GM11168 (cell line): ENCODE data around the gene LAMA2.

Experiments
- in situ Hi-C: fragments of 300-500 bp; cut with MboI; formaldehyde crosslinking; loops from one replicate; pipeline ENCODE4 v1.12.0; 2022; ENCODE audit warnings: low sequenced_read_pairs; ENCODE audit not compliant: unreplicated experiment

LAMA2 gene

DNA sequence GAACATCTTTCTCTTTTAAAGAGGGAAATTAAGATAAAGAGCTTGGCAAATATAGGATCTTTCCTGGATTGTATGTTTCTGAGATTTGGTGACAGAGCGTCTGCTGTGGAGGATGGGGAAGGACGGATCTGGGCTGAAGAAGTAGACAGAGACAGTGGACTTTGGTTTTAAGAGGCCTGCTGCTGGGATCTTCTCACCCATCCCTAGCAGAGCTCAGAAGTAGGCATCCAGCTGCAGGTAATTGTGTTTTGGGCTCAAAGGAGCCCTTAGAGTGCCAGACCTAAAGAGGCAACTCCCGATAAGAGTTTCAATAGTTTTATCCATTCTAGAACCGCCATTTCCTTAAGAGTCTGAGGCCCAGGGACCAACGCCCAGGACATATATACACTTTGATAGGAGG is 20.8 kb downstream of the LAMA2 start:
- in situ Hi-C loops, result no loop called here

DNA sequence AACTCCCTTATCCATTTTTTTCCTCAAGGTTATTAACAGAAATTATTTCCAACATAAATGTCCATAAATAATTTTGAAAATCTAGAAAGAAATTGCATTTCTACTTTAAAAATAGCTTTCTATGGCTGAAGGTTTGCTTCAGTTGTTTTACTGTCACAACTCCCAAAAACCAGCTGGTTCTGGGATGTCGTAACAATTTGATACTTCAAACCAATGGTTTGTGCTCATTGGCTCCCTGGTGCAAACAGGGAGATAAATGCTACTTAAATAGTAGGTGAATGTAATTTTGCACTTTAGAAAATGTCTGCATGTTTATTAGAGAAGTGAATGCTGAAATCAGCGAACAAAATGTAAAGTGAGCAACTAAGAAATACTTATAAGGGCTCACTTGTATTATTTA is 31.1 kb downstream of the LAMA2 start:
- in situ Hi-C loops, result no loop called here

DNA sequence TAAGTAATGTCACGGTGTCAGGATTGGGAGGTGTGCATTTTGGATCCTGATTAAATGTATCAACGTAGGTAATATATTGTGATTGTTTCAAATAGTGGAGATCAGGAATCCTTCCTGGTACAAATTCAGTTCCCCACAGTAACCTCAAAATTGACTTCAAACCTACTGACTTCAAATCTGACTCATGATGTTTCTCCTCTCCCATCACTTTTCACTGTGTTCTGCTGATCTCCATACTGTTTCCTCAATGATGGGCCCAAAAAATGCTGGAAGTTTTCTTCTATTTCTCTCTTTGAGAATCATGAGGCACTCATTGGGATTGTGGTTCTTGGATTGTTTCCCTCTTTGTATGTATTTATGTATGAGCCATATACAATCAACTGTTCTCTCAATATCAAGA is 35.9 kb downstream of the LAMA2 start:
- in situ Hi-C loops, result no loop called here

DNA sequence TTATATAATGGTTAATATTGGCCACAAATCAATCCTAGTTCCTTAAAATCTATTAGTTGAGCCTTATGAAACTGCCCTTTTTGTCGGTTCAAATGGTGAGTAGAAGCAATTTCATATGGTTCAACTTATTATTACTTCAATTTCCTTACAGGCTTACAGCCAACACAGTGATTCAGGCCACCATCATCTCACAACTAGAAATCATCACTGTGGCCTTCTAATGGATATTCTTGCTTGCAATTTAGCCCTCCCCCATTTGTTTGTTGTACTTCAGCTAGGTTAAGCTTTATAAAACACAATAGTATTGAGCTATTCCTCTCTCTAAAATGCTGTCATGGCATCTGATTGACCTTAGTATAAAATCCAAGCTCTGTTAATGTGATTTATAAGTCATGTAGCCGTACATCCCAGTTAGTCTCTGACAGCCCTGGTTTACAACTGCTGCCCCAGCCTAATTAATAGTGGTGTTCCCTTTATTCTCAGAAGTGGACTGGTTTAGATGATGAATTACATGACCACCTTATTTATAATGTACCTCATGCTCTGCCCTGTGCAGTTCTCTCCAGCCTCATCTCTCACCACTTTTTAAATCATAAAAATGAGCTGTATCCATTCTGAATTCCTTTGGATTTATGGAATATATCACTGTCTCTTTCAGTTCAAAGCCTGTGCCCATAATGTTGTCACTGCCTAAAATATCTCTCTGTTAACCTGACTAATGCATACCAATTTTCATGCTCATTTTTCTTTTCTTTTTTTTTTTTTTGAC is 36.7 kb downstream of the LAMA2 start:
- in situ Hi-C loops, result no loop called here

DNA sequence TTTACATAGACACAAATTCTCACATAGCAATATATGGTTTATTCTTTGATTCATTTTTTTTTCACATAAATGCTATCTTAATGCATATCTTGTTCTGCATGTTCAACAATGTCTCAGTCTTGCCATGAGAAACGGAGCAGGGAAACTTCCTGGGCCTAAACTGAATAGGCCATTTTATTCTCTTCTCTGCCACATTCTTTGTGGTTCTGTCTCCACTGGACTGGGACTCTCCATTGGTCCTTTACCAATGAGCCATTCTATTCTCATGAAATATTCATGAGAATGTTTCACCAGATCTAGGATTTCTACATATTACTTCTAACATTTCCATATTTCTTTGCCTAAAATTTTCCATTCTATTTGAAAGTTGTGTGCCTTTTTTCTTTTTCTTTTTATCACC is 42.8 kb downstream of the LAMA2 start:
- in situ Hi-C loops, result no loop called here

DNA sequence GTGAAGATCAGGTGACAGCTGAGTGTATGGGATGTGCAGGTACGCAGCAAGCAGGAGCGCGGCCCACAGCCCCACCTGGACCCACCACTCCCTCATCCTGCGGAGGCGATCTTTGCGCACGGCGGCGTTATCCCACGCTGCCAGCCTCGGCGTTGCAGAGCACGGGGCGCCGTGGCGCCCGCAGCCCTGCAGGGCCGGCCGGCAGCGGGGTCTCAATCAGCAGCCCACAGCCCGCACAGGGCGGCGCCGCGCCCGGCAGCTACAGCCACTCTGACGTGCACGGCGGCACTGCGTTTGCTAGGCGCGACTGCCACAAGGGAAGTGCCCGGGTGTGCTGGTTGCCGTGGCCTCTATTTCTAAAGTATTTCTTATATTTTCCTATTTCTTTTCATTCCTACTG is 46.9 kb downstream of the LAMA2 start:
- in situ Hi-C loops, result no loop called here

DNA sequence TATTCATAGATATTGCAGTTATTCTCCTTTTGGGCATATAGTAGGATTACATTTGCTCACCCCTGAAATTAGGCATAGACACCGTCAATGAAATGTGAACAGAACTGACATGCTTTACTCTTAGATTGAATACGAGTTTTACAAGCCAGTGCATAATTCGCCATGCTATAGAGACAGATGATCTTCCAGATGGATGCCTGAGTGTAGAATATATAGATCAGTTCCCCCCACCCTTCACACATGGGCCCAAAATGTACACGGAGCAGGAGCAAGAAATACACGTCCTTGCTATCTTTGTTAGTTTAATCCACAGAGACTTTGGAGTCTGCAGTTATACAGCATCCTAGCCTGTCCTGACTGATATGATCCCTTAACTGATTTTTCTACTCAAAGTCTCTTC is 47.4 kb downstream of the LAMA2 start:
- in situ Hi-C loops, result no loop called here

DNA sequence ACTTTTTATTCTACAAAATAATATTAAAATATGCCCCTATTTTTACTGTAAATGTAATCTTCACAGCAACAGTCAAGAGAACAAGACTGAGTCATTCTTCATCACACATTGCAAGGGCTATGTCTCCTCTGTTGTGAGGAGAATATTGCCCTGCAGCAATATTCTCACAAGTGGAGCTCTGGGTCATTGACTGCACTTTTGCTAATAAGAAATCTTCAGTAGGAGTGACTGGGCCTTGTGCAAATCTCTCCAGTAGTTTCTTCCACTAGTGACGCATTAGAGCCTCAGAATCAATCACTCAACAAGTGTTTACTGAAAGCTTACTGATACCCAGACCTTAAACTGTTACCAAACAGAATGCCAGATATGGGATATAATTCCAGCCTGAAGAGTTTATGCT is 49.1 kb downstream of the LAMA2 start:
- in situ Hi-C loops, result no loop called here

DNA sequence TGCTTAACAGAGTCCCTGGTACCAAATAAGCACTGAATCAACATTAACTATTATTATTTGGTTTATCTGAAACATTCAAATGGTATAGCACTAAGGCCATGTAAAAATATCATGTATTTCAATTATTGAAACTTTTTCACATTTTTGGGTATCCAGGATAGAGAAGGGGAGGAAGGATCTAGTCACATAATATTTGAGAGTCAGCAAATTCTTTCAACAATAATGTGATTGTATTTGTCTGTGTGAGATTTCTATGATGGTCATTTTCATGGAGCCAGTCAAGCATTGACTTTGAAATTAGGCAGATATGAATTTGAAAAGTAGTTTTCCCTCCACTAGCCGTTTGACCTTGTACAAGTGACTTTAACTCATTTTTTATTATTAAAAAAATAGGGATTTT is 67.9 kb downstream of the LAMA2 start:
- in situ Hi-C loops, result no loop called here

DNA sequence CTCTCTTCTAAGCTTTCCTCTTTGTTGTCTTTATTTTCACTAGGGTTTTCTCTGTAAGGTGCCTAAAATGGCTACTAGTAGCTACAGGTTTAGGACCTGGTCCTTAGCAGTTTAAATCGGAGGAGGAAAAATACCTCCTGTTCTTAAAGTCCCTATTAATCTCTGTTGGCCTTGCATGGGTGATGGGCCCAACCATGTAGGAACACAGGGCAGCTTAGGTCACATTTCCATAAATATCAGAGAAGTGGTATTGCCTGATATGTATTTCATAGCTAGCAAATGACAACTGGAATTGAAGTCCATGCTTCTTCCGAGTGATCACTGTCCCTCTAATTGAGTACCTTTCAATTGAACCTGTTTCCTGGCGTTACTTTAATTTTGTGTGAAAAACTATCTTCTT is 70.0 kb downstream of the LAMA2 start:
- in situ Hi-C loops, result no loop called here

DNA sequence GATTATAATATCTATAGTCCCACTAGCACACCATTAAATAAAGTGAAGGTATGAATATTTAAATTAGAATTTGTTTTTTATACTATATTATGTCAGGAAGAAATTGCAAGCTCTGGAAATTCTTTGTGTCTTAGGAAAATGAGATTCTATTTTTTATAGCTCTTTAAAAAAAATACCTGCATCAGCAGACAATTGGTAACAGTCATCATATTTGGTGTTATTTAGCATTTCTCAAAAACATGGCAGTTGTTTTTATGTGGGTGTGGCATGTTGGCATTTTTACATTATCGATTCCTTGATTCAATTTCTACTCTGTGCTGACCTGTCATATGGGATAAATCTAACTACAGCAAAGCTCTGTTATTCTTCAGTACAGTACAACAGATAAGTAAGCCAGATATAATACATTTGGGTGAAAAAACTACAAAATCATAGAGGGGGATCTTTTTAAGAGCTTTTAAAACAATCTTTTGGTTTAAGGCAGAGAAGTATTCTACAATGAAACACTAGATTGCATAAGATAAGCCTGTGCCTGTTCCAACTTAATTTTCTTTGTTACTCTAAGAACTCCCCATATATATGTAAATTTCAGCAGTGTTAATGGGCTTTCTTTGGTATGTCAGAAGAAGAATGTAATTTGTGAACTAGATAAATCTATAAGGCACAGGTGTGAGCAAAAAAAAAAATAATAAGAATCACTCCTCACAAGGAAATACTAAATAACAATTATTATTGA is 71.5 kb downstream of the LAMA2 start:
- in situ Hi-C loops, result no loop called here

DNA sequence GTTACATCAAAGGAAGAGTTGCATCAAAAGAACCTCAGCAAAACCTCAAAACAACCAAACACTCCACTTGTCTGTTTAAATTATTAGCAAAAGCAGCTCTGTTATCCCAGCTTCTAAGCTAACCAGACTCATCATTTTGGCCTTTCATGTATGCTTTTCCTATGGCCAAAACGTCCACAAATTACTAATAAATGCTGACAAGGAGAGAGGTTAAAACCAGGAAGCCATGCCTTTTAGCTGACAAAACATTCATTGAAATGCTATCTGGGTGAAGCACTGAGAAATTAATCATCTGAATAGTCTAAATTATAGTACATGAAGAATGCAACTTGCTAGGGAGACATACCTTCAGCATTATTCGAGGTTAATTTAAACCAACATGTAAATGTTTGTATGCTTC is 80.6 kb downstream of the LAMA2 start:
- in situ Hi-C loops, result no loop called here

DNA sequence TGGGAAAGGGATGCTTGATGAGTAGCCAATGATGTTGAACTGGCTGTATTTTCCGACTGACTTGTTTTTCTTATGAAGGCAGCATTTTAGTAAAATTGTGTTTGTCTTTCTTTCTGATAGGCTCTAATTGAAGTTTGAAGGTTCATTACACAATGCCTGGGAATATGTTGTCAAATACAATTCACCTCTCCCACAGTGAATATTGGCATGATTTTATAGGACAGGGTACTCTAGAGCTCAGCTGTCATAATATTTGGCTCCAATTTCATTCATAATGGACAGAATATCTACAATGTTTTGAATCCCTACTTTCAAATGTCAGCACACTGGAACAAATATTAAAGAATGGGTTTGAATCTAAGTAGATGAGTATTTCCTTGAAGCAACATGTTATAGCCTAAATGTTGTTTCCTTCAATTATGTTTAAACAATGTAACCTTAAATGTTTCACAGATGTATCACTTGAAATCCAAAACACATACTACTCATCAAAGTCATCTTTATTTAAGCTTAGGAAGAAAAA is 81.4 kb downstream of the LAMA2 start:
- in situ Hi-C loops, result no loop called here

DNA sequence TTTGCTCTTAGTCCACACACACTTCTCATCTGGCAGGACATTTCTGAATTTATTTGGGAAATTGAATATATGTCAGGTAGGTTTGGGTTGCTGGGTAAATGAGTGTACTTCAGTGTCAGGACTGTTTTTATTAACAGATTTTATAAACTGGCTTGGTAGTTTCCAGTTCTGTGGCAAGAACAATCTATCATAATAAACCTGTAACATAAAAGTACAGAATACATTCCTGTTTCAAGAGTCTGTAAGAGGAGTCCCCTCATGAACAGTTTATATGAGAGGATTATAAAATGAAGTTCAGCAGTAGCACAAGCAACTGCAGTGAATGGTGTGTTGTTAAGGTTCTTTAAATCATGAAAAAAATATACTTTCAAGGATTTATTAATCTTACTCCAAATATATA is 81.8 kb downstream of the LAMA2 start:
- in situ Hi-C loops, result no loop called here

DNA sequence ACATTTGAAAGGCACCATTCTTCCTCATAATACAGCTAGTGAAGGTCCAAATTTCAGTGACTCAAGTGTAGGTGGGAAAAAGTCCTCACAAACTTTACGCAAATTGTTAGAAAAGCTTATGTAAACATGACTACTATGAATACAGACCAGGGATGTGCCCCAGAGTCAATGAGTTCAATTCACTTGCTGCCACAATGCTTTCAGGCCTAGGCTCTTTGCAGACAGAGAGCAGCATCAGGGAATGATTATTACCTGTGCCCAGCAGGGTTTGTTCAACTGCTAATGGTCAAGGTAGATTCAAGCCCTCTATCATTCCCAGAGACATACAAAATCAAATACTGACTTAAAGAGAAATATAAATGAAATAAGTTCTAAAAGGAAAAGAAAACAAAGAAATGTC is 84.0 kb downstream of the LAMA2 start:
- in situ Hi-C loops, result no loop called here

DNA sequence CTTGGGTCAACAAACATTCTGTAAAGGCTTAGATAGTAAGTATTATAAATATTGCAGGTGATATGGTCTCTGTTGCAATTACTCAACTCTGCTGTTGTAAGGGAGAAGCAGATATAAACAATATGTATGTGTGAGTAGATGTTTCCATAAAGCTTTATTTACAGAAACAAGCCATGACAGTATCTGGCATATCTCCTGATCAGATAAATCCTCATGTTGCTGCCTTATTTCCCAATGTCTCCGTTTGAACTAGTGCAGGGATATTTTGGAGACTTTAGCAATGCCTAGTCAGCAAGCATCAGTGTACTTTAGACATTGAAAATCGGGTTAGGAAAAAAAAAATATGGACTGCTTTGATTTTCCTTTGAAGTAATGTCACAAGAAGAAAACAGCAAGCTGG is 96.1 kb downstream of the LAMA2 start:
- in situ Hi-C loops, result no loop called here

DNA sequence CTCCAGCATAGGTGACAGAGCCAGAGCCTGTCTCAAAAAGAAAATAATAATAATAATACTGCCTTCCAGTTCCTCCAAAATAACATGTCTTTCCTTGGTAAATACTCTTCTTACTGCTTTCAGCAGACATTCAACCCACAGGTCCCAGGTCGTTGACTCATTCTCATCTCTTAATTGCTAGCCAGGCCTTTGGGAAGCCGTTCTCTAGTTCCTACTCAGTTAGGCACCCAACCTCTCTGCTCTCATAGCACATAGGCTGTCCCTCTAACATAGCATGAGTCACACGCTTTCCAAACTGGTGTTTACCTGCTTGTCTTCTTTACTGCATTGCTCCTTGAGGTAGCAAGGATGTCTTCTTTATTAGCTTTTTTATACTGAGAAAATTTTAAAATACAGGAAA is 98.8 kb downstream of the LAMA2 start:
- in situ Hi-C loops, result no loop called here

DNA sequence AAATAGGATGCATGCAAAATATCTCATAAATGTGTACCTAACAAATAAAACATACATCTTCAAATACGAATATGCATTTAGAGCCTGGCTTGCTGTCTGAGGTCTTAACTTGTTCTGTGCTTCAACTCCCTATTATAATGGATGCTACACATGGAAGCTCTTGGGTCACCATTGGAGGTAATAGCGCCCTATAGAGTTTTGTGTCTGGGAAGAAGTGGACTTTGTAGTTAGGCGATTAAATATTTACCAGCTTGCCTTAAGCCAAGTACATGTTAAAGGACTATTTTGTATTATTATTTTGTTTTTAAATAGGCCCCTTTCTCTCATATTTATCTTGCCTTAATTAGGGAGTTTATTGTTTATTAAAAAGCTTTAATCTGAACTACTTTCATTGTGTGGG is 107.4 kb downstream of the LAMA2 start:
- in situ Hi-C loops, result no loop called here

DNA sequence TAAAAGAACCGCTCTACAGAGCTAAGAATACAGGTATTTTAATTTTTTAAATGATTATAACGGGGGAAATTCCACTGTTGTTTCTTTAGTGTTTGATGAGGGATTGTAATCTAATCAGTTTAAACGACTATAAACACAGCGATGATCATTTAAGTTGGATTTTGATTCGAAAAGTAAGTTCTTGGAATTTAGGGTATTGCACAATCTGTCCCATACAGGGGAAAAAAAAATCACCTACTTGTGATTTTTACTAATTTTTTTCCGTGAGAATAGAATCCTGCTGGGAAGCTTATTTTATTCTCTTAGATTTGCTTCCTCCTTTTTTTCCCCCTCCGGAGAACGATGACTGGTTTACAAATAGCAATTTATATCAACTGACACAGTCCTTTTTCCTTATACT is 108.0 kb downstream of the LAMA2 start:
- in situ Hi-C loops, result no loop called here

DNA sequence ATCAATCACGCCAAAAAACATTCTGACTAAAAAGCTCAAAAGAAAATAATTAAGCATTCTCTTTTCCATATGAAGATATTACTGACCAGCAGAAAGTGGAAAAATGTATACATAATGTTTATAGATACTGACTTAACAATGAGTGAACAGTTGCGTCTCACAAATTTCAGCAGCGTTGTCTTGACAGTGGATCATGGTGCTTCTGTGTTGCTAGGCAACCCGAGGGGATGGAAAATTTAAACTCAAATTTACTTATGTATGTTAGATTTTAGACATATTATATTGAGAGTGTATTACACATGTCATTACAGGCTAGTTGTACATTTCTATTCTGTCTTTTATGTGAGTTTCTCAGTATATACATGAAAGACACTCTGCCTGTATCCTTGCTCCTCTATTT is 110.2 kb downstream of the LAMA2 start:
- in situ Hi-C loops, result no loop called here

DNA sequence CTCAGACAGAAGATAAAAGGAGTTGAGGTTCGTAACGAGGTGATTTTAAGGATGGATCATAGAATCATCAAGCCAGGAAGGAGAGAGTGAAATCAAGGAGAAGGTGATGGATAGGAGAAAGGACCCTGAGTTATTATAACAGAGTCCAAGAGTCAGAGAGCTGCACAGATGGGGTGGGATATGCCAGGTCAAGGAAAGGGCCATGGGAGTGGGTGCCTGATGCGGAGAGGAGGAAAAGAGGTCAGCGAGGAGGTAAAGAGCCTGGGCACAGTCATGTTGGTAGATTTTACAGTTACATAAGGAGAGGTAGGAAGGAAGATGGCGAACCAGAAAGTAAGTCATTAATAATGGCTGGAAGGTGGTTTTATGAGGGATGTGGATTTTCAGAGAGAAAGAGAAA is 114.9 kb downstream of the LAMA2 start:
- in situ Hi-C loops, result no loop called here
